Posterior cingulate gyrus (tissue), 11 donors: ENCODE results near the gene SNU13.
"Not testable (repeated sequence)": the region's sequence is repeated elsewhere in the genome, so short reads cannot be mapped to it uniquely, and the experiment has no call there.

Experiments
- DNase-seq, 10 donors: peaks; one replicate each; pipeline versions ENCODE4 v3.0.0 to v3.0.0-alpha.2; 2020 to 2021; ENCODE audit warnings: mixed read lengths in 3 of 10
- intact Hi-C: fragments of 100-400 bp; cut with DNase I; formaldehyde crosslinking; loops from one replicate; pipeline ENCODE4 v1.15.1; 2023

SNU13 gene

GRCh38 chr22:41688365-41689211 lies at the start of gene SNU13:
SNU13 (minus strand) TSS chr22:41688867; CDS start chr22:41688796, 71 bp downstream.
- intact Hi-C loops, result no loop called here
- DNase-seq, result peak; percentile 84 to 99 (median 92)

GRCh38 chr22:41733241-41733640 lies 44.6 kb upstream of the SNU13 start:
- DNase-seq, result peak in 1 of 10 donors; percentile 55
- intact Hi-C loops, result not testable (repeated sequence)

GRCh38 chr22:41732096-41732772 lies 43.6 kb upstream of the SNU13 start:
- DNase-seq, result peak in 1 of 10 donors; percentile 55
- intact Hi-C loops, result no loop called here

- intact Hi-C loops, result no loop called here
- DNase-seq, result peak in 1 of 10 donors; percentile 9
Observed at GRCh38 chr22:41731609-41732008, 42.9 kb upstream of the SNU13 start.

- peak in 1 of 10 donors; percentile 19 for DNase-seq
- intact Hi-C loops, result no loop called here
Observed at GRCh38 chr22:41725510-41726110, 36.9 kb upstream of the SNU13 start.

- DNase-seq, result no peak
- intact Hi-C loops, result no loop called here
Observed at GRCh38 chr22:41722496-41722895, 33.8 kb upstream of the SNU13 start.

GRCh38 chr22:41713004-41713403 lies 24.3 kb upstream of the SNU13 start:
- intact Hi-C loops, result no loop called here
- DNase-seq, result no peak

- DNase-seq, result no peak
- intact Hi-C loops, result no loop called here
Observed at GRCh38 chr22:41709341-41709740, 20.7 kb upstream of the SNU13 start.

- DNase-seq, result no peak
- intact Hi-C loops, result no loop called here
Observed at GRCh38 chr22:41702763-41703162, 14.1 kb upstream of the SNU13 start.

GRCh38 chr22:41700108-41700364 lies 11.4 kb upstream of the SNU13 start:
- no peak for DNase-seq
- intact Hi-C loops, result no loop called here

GRCh38 chr22:41699264-41700107 lies 10.8 kb upstream of the SNU13 start, which contains the start of gene MEI1:
MEI1 (plus strand) TSS chr22:41699503; CDS start chr22:41699539, 36 bp downstream.
- intact Hi-C loops, result loop anchor here (10.0 kb wide), 1 partner anchor 105 kb away; the partner anchor contains the start of gene CCDC134
- peak; percentile 78 to 98 (median 88) for DNase-seq

- DNase-seq, result peak; percentile 82 to 98 (median 96)
- intact Hi-C loops, result loop anchor here (2.0 to 10.0 kb wide), 2 partner anchors 108 to 244 kb away; partner anchors contain the start of gene CCDC134
Observed at GRCh38 chr22:41697126-41697775, 8.6 kb upstream of the SNU13 start.

- intact Hi-C loops, result loop anchor here (2.0 to 10.0 kb wide), 2 partner anchors 108 to 244 kb away; partner anchors contain the start of gene CCDC134
- peak in 1 of 10 donors; percentile 76 for DNase-seq
Observed at GRCh38 chr22:41696703-41697102, 8.0 kb upstream of the SNU13 start.

GRCh38 chr22:41695211-41695610 lies 6.5 kb upstream of the SNU13 start:
- intact Hi-C loops, result loop anchor here (10.0 kb wide), 1 partner anchor 110 kb away; the partner anchor contains the start of gene CCDC134
- no peak for DNase-seq

GRCh38 chr22:41690476-41690875 lies 1.8 kb upstream of the SNU13 start:
- intact Hi-C loops, result loop anchor here (10.0 kb wide), 1 partner anchor 114 kb away; the partner anchor contains the start of gene CCDC134
- peak in 1 of 10 donors; percentile 52 for DNase-seq

- DNase-seq, result no peak
- intact Hi-C loops, result no loop called here
Observed at GRCh38 chr22:41687901-41688364, 734 bp downstream of the SNU13 start.

- intact Hi-C loops, result not testable (repeated sequence)
- DNase-seq, result peak in 1 of 10 donors; percentile 38
Observed at GRCh38 chr22:41686890-41687289, 1.8 kb downstream of the SNU13 start.

- intact Hi-C loops, result no loop called here
- DNase-seq, result no peak
Observed at GRCh38 chr22:41684194-41684593, 4.5 kb downstream of the SNU13 start.

- DNase-seq, result no peak
- intact Hi-C loops, result no loop called here
Observed at GRCh38 chr22:41683616-41684015, 5.1 kb downstream of the SNU13 start.
